HG03558 (cell line): ENCODE measurements around the gene UQCC2.

ENCODE experiments used
- ATAC-seq: cut with Tn5 transposase; IDR thresholded peaks from one replicate; pipeline ENCODE4 v1.9.1; 2021; ENCODE audit warnings: moderate number of reproducible peaks; ENCODE audit not compliant: unreplicated experiment; ENCODE audit errors: extremely low read depth

UQCC2 gene

GRCh38 chr6:33709605-33710295 lies 1.8 kb downstream of the UQCC2 start:
- ATAC-seq: no peak

GRCh38 chr6:33708516-33709204 lies 2.8 kb downstream of the UQCC2 start:
- no peak for ATAC-seq

GRCh38 chr6:33707771-33708170 lies 3.7 kb downstream of the UQCC2 start:
- ATAC-seq: no peak

- no peak for ATAC-seq
Measured at GRCh38 chr6:33705955-33706725, 5.4 kb downstream of the UQCC2 start.

- no peak for ATAC-seq
Measured at GRCh38 chr6:33705268-33705885, 6.1 kb downstream of the UQCC2 start.

GRCh38 chr6:33704215-33705066 lies 7.1 kb downstream of the UQCC2 start:
- no peak for ATAC-seq

GRCh38 chr6:33702345-33702977 lies 9.0 kb downstream of the UQCC2 start:
- no peak for ATAC-seq

- ATAC-seq: no peak
Measured at GRCh38 chr6:33700391-33701050, 11.0 kb downstream of the UQCC2 start.

GRCh38 chr6:33699739-33700138 lies 11.8 kb downstream of the UQCC2 start:
- ATAC-seq: no peak

- ATAC-seq: no peak
Measured at GRCh38 chr6:33699131-33699530, 12.4 kb downstream of the UQCC2 start.

- no peak for ATAC-seq
Measured at GRCh38 chr6:33698494-33698893, 13.0 kb downstream of the UQCC2 start.

- no peak for ATAC-seq
Measured at GRCh38 chr6:33697845-33698244, 13.7 kb downstream of the UQCC2 start.

- ATAC-seq: no peak
Measured at GRCh38 chr6:33696548-33697518, 14.7 kb downstream of the UQCC2 start.

GRCh38 chr6:33696076-33696475 lies 15.4 kb downstream of the UQCC2 start:
- no peak for ATAC-seq

GRCh38 chr6:33695451-33695887 lies 16.0 kb downstream of the UQCC2 start:
- no peak for ATAC-seq

- ATAC-seq: no peak
Measured at GRCh38 chr6:33694977-33695376, 16.5 kb downstream of the UQCC2 start.

GRCh38 chr6:33694401-33694931 lies 17.0 kb downstream of the UQCC2 start:
- no peak for ATAC-seq
